Thyroid gland (tissue), 4 donors: ENCODE results near the gene KDR. TPM values are rescaled to one million over a fixed set of nuclear protein-coding genes. Genes with fewer than 3 reads are reported as not detected.

Experiments
- DNase-seq, 2 donors: peaks; one replicate each; pipeline ENCODE4 v3.0.0-alpha.2; 2019
- H3K27ac ChIP-seq, 3 donors: fragments of 200-600 bp; sonication (generic); 1 replicate in 2 of 3; 2 replicates in 1 of 3; pipeline ENCODE4 v1.5.1; 2016 to 2019; ENCODE audit warnings: mild to moderate bottlenecking in 1 of 3, moderate library complexity in 1 of 3
- H3K27me3 ChIP-seq: fragments of 200-600 bp; sonication (generic); one replicate; pipeline ENCODE4 v1.5.1; 2019
- H3K36me3 ChIP-seq, 2 donors: fragments of 200-600 bp; sonication (generic); one replicate each; pipeline ENCODE4 v1.5.1; 2016 to 2019
- H3K4me1 ChIP-seq, 2 donors: fragments of 200-600 bp; sonication (generic); one replicate each; pipeline ENCODE4 v1.5.1; 2017 to 2019
- H3K4me3 ChIP-seq, 3 donors: fragments of 200-600 bp; sonication (generic); replicated peaks in 1 of 3; 1 replicate in 2 of 3; 2 replicates in 1 of 3; pipeline ENCODE4 v1.5.1; 2016; ENCODE audit warnings: mild to moderate bottlenecking in 1 of 3
- H3K9me3 ChIP-seq: fragments of 200-600 bp; sonication (generic); one replicate; pipeline ENCODE4 v1.5.1; 2017
- CTCF ChIP-seq, 6 experiments: fragments of 200-600 bp in 3 of 6; fragments of 450-650 bp in 3 of 6; sonication (generic) in 3 of 6; IDR thresholded peaks; one replicate each; pipeline ENCODE4 v1.5.1; 2016 to 2019; ENCODE audit warnings: antibody characterized with exemption in 6 of 6, mild to moderate bottlenecking in 2 of 6, inconsistent platforms in 1 of 6, moderate library complexity in 1 of 6
- POLR2A ChIP-seq, 2 donors: fragments of 450-650 bp; IDR thresholded peaks; one replicate each; pipeline ENCODE4 v1.6.1; 2017; ENCODE audit warnings: antibody characterized with exemption in 2 of 2, mild to moderate bottlenecking in 2 of 2, moderate library complexity in 1 of 2
- WGBS, 2 donors: methylation state at CpG; one replicate each; pipeline ENCODE4 v1.1.5; 2017; 5-methylcytosine and 5-hydroxymethylcytosine counted together
- intact Hi-C: fragments of 100-400 bp; cut with DNase I; formaldehyde crosslinking; loops from one replicate; pipeline ENCODE4 v1.15.1; 2023
- total RNA-seq, 4 donors: library from RNA; depleted of rRNA; stranded (reverse); fragments of >200 nt; gene quantifications; one replicate each; pipeline ENCODE4 v1.2.3, GENCODE V29; 2016

The KDR gene
- total RNA-seq, 4 donors from 2014 or later = 62.5 to 153 (median 96.8) TPM

DNA sequence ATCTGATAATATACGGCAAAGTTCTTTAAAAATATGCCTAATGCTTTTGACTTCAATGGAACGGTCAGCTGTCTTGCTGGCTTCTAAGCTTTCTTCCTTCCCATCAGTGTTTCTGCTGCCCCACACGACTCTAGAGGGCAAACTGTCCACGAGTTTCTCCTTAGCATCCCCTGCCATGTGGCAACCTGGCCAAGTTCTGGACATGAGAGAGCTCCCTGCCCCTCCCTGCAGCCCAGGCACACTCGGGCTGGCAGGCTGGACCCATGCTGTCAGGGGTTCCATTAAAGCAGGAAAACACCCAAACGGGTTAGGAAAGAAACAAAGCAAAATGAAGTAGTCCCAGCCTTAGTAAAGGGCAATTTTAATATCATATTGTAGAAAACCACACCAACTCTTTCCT lies 38.8 kb downstream of the KDR start:
- Histone ChIP-seq H3K27me3 (no peaks in the 10 kb centered on the region), H3K27ac (no peak overlapping the region), H3K36me3 (no peaks in the 10 kb centered on the region), H3K4me3 (no peak overlapping the region), H3K9me3 (no peaks in the 10 kb centered on the region), H3K4me1 (peaks cover 11 to 16% of the 10 kb centered on the region in 2 donors)
- DNase-seq = no peak
- intact Hi-C loops = no loop called here
- TF ChIP-seq POLR2A (IDR thresholded peaks at IDR 0.05) (no peak), CTCF (IDR thresholded peaks at IDR 0.05) (no peak)
- 44 to 60% methylated on average over 6 of the region's 6 CpGs for WGBS, 2 donors

DNA sequence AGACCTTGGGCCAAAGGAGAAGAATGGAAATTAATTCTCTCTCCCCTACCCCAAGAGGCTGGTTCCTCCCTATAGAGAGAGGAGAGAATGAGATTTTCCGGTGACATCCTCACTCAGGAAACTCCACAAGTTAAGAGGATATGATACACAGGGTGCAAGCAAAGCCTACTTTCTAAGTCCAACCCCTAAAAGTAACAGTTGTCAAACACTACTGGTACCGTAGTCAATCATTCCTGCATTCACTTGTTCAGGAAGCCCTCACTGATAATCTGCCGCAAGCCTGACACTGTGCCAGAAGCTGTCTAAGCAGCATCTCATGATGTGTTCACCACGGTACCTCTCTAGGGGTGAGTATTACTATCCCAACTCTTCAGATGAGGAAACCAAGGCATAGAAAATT lies 41.7 kb downstream of the KDR start:
- Histone ChIP-seq H3K27me3 (no peaks in the 10 kb centered on the region), H3K4me1 (peaks cover 11 to 16% of the 10 kb centered on the region in 2 donors), H3K9me3 (no peaks in the 10 kb centered on the region), H3K4me3 (no peak overlapping the region), H3K36me3 (no peaks in the 10 kb centered on the region), H3K27ac (no peak overlapping the region)
- no peak for DNase-seq
- WGBS, 2 donors = 88 to 89% methylated on average over 4 of the region's 4 CpGs
- intact Hi-C loops = no loop called here
- no peak for TF ChIP-seq POLR2A (IDR thresholded peaks at IDR 0.05)
- TF ChIP-seq CTCF (IDR thresholded peaks at IDR 0.05) = no peak

DNA sequence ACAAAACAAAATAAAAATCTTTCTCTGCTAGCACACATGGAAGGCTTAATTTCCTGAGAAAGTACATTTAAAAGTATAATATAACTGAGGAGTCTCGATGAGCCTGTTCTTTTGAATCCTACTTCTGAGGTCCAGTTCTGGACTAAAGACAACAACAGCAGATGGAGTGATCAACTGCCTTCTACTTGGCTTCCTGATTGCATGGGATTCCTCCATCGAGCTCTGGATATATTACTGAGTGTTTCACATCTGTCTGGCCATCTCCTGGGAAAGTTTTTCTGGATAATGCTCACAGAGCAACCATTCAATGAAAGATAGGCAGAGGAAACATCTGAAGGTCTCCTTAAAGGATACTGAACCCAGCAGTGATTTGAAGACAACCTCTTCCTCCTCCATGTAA lies 42.6 kb downstream of the KDR start:
- H3K4me1 ChIP-seq = peaks cover 7 to 12% of the 10 kb centered on the region in 2 donors
- no peaks in the 10 kb centered on the region for H3K27me3 ChIP-seq
- intact Hi-C loops = no loop called here
- H3K4me3 ChIP-seq = no peak overlapping the region
- H3K27ac ChIP-seq = no peak overlapping the region
- no peak for DNase-seq
- TF ChIP-seq CTCF (IDR thresholded peaks at IDR 0.05) (no peak), POLR2A (IDR thresholded peaks at IDR 0.05) (no peak)
- no peaks in the 10 kb centered on the region for H3K9me3 ChIP-seq
- no peaks in the 10 kb centered on the region for H3K36me3 ChIP-seq
- 68 to 80% methylated on average over 2 of the region's 2 CpGs for WGBS, 2 donors

DNA sequence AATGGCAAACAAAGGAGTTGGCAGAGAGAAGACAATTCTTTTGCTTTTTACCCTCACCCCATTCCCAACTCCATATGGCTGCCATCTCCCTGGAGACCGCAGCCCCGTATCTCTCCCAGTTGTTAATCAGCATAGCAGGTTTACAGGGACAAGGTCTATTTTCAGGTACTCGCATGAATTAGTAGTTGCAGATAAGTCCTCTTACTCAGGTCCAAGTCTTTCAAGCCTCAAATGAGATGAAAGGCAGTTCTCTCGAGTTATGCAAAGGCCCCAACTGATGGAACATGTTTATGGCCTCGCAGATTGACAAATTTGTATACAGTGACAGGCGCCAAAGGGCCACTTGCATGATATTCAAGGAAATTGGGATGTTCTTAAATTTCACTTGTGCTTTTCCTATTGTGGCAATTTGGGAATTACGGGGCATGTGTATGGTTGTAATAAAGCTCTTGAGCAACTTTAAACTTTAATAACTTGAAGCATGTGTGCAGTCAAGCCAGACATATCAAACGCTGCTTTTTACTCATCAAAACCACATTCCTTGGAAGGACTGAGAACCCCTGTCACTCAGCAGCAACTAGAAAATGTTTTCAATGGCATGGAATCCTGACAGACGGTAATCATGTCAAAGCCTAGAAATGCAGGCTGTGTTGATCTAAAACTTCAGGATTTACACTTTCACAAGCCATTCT lies 45.1 kb downstream of the KDR start:
- WGBS, 2 donors = 81 to 84% methylated on average over 9 of the region's 9 CpGs
- no peaks in the 10 kb centered on the region for H3K27me3 ChIP-seq
- no peak overlapping the region for H3K27ac ChIP-seq
- no peaks in the 10 kb centered on the region for H3K9me3 ChIP-seq
- intact Hi-C loops = no loop called here
- TF ChIP-seq POLR2A (IDR thresholded peaks at IDR 0.05) (no peak), CTCF (IDR thresholded peaks at IDR 0.05) (no peak)
- no peak for DNase-seq
- no peaks in the 10 kb centered on the region for H3K4me1 ChIP-seq
- no peaks in the 10 kb centered on the region for H3K36me3 ChIP-seq
- no peak overlapping the region for H3K4me3 ChIP-seq

DNA sequence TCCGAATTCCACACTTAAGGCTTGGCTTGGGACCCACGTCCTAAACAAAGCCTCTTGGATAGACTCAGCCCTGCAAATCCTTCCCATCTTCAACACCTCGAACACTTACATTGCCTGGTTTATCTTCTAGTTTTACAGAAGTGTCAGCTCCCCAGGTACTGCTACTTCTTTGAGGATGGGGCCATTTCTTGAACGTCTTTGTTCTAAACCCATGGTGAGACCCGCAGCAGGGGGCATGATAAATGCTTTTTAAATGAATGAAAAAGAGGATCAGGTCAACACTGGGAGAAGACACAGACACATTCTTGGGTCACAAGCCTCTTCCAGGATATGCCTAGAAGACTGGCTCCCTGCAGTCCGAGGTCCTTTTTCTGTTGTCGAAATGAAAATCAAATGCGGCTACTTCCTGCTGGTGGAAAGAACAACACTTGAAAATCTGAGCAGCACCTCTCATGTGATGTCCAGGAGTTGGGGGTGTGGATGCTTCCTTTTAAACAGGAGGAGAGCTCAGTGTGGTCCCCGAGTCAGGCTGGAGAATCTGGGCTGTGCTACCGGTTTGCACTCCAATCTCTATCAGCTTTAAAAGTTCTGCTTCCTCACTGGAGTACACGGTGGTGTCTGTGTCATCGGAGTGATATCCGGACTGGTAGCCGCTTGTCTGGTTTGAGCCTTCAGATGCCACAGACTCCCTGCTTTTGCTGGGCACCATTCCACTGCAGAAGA lies 45.8 kb downstream of the KDR start:
- H3K4me3 ChIP-seq = no peak overlapping the region
- no peaks in the 10 kb centered on the region for H3K36me3 ChIP-seq
- WGBS, 2 donors = 68 to 72% methylated on average over 14 of the region's 14 CpGs
- H3K27me3 ChIP-seq = no peaks in the 10 kb centered on the region
- TF ChIP-seq CTCF (IDR thresholded peaks at IDR 0.05) = no peak
- TF ChIP-seq POLR2A (IDR thresholded peaks at IDR 0.05) = no peak
- H3K27ac ChIP-seq = no peak overlapping the region
- DNase-seq = no peak
- intact Hi-C loops = no loop called here
- H3K4me1 ChIP-seq = no peaks in the 10 kb centered on the region
- no peaks in the 10 kb centered on the region for H3K9me3 ChIP-seq
